Prostate gland (tissue), 2 donors: Measurements from ENCODE around the gene TPO. TPM values are rescaled to one million over a fixed set of nuclear protein-coding genes. Genes with fewer than 3 reads are reported as not detected.

Source experiments
- DNase-seq: peaks from one replicate; pipeline ENCODE4 v3.0.0-alpha.2; 2019; ENCODE audit warnings: low spot score
- H3K27ac ChIP-seq, 2 donors: fragments of 200-600 bp; sonication (generic); 2 replicates each; pipeline ENCODE4 v1.5.1; 2017 to 2019
- H3K27me3 ChIP-seq: fragments of 200-600 bp; sonication (generic); replicated peaks from 2 replicates; pipeline ENCODE4 v1.5.1; 2019; ENCODE audit not compliant: insufficient read depth
- H3K36me3 ChIP-seq, 2 donors: fragments of 200-600 bp; sonication (generic); 1 replicate in 1 of 2; 2 replicates in 1 of 2; pipeline versions ENCODE4 v1.5.1 to v1.8.1; 2017 to 2019
- H3K4me1 ChIP-seq: fragments of 200-600 bp; sonication (generic); replicated peaks from 2 replicates; pipeline ENCODE4 v1.5.1; 2019
- H3K4me3 ChIP-seq, 2 donors: fragments of 200-600 bp; sonication (generic); 2 replicates each; pipeline ENCODE4 v1.5.1; 2017 to 2019
- H3K9me3 ChIP-seq: fragments of 200-600 bp; sonication (generic); 2 replicates; pipeline ENCODE4 v1.5.1; 2017
- CTCF ChIP-seq, 4 experiments: fragments of 200-600 bp in 2 of 4; fragments of 450-650 bp in 2 of 4; sonication (generic) in 2 of 4; IDR thresholded peaks; 1 replicate in 3 of 4; 2 replicates in 1 of 4; pipeline ENCODE4 v1.5.1; 2016 to 2019; ENCODE audit warnings: antibody characterized with exemption in 4 of 4, mild to moderate bottlenecking in 2 of 4, moderate library complexity in 2 of 4
- POLR2A ChIP-seq: fragments of 450-650 bp; IDR thresholded peaks from one replicate; pipeline ENCODE4 v1.6.1; 2016; ENCODE audit warnings: antibody characterized with exemption, mild to moderate bottlenecking
- POLR2AphosphoS5 ChIP-seq: sonication (generic); formaldehyde crosslinking; IDR thresholded peaks from one replicate; pipeline ENCODE4 v1.6.1; 2017; ENCODE audit warnings: antibody characterized with exemption
- WGBS: methylation state at CpG from one replicate; pipeline ENCODE4 v1.1.5; 2018; 5-methylcytosine and 5-hydroxymethylcytosine counted together
- intact Hi-C: fragments of 100-400 bp; cut with DNase I; formaldehyde crosslinking; loops from one replicate; pipeline ENCODE4 v1.14.2; 2022
- total RNA-seq, 2 donors: library from RNA; depleted of rRNA; stranded (reverse); fragments of >200 nt; gene quantifications; one replicate each; pipeline ENCODE4 v1.1.0, GENCODE V29; 2016

The TPO gene
- total RNA-seq, 2 donors from 2014 or later, result 0.82 to 1.4 TPM

- H3K36me3 ChIP-seq, result no peaks in the 10 kb centered on the region
- no peak for TF ChIP-seq POLR2A
- no peak for TF ChIP-seq POLR2AphosphoS5
- TF ChIP-seq CTCF (IDR thresholded peaks at IDR 0.05), result no peak
- intact Hi-C loops, result no loop called here
- H3K9me3 ChIP-seq, result no peaks in the 10 kb centered on the region
- DNase-seq, result no peak
- H3K27me3 ChIP-seq, result no peaks in the 10 kb centered on the region
- no peaks in the 10 kb centered on the region for H3K4me1 ChIP-seq
- no peak overlapping the region for H3K4me3 ChIP-seq
- no peak overlapping the region for H3K27ac ChIP-seq
- WGBS, result 79% methylated on average over 12 of the region's 12 CpGs
Observed at GRCh38 chr2:1494257-1494656, 81.0 kb downstream of the TPO start.

GRCh38 chr2:1494906-1495305, 81.6 kb downstream of the TPO start:
- TF ChIP-seq POLR2AphosphoS5 (no peak), CTCF (IDR thresholded peaks at IDR 0.05) (no peak), POLR2A (no peak)
- intact Hi-C loops, result no loop called here
- Histone ChIP-seq H3K9me3 (no peaks in the 10 kb centered on the region), H3K36me3 (no peaks in the 10 kb centered on the region), H3K27me3 (no peaks in the 10 kb centered on the region), H3K4me3 (no peak overlapping the region), H3K27ac (no peak overlapping the region), H3K4me1 (no peaks in the 10 kb centered on the region)
- DNase-seq, result no peak
- WGBS, result 92% methylated on average over 9 of the region's 9 CpGs

GRCh38 chr2:1495676-1496358, 82.6 kb downstream of the TPO start:
- Histone ChIP-seq H3K4me1 (no peaks in the 10 kb centered on the region), H3K36me3 (no peaks in the 10 kb centered on the region), H3K9me3 (no peaks in the 10 kb centered on the region), H3K4me3 (no peak overlapping the region), H3K27me3 (no peaks in the 10 kb centered on the region), H3K27ac (no peak overlapping the region)
- intact Hi-C loops, result no loop called here
- 87% methylated on average over 19 of the region's 22 CpGs for WGBS
- TF ChIP-seq POLR2AphosphoS5 (no peak), POLR2A (no peak), CTCF (IDR thresholded peaks at IDR 0.05) (no peak)
- DNase-seq, result no peak

- Histone ChIP-seq H3K4me3 (no peak overlapping the region), H3K36me3 (no peaks in the 10 kb centered on the region), H3K4me1 (no peaks in the 10 kb centered on the region), H3K27me3 (no peaks in the 10 kb centered on the region), H3K9me3 (no peaks in the 10 kb centered on the region), H3K27ac (no peak overlapping the region)
- no peak for TF ChIP-seq CTCF (IDR thresholded peaks at IDR 0.05)
- no peak for TF ChIP-seq POLR2AphosphoS5
- TF ChIP-seq POLR2A, result no peak
- DNase-seq, result no peak
- intact Hi-C loops, result no loop called here
- WGBS, result 86% methylated on average over 19 of the region's 19 CpGs
Observed at GRCh38 chr2:1496359-1496821, 83.1 kb downstream of the TPO start.

GRCh38 chr2:1497122-1497611, 83.9 kb downstream of the TPO start:
- DNase-seq, result no peak
- intact Hi-C loops, result no loop called here
- WGBS, result 85% methylated on average over 13 of the region's 13 CpGs

More at GRCh38 chr2:1497122-1497611, 83.9 kb downstream of the TPO start:
- Histone ChIP-seq H3K9me3 (no peaks in the 10 kb centered on the region), H3K27ac (no peak overlapping the region), H3K4me3 (no peak overlapping the region), H3K36me3 (no peaks in the 10 kb centered on the region), H3K4me1 (no peaks in the 10 kb centered on the region), H3K27me3 (no peaks in the 10 kb centered on the region)
- TF ChIP-seq CTCF (IDR thresholded peaks at IDR 0.05), result no peak
